Measurements from ENCODE around the gene ZIK1.

The ZIK1 gene

DNA sequence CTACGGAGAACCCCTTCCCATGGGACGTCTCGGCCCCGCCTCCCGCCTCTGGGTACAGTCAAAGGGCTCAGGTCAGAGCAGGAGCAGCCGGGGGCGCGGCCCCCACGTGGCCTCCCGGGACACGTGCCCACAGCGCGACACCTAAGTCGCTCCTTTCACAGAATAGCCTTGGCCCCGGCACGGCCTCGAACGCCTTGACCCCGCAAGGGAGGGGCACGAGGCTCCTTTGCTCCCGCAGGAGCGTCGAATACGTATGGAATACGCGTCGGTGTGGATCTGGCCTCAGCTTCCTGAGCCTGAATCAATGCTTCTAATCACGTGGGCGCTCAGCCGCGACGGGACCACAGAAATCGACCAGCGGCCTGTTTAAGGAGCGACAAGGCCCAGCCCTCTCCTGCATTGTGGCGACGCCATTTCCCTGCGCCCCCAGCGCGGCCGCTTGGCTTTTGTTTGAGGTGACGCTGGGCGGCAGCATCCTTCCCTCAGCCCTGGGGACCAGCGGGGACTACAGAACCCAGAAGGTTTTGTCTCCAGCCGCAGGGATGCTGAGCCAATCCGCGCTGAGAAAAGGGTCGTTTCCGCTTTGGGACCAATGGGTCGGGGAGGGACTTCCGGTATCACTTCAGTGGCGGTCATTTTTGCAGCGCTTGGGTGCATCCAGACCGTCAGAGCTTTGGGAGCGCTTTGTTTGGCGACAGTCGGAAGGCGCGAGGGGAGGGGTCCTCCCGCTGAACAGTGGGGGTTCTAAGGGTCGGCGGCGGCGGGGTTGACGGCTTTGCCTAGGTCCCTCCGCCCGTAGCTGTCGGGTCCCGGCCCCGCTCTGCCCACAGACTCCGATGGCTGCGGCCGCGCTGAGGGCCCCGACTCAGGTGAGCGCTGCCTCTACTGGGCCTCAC is at the start of gene ZIK1:
Gene ZIK1, plus strand, starts transcription at position 625 of the 896 bp plus-strand sequence. Its CDS starts 212 bp downstream, at position 837.
- H3K36me3 ChIP-seq (ENCODE audit: control insufficient read depth, insufficient read depth, low read length): peaks cover 11% of the 10 kb centered on the region
- no peak within 1 kb of the TSS for H3K27ac ChIP-seq (ENCODE audit: low read depth, low read length)
- H3K4me1 ChIP-seq (ENCODE audit: control insufficient read depth, insufficient read depth, low read length): peaks cover 6% of the 10 kb centered on the region

DNA sequence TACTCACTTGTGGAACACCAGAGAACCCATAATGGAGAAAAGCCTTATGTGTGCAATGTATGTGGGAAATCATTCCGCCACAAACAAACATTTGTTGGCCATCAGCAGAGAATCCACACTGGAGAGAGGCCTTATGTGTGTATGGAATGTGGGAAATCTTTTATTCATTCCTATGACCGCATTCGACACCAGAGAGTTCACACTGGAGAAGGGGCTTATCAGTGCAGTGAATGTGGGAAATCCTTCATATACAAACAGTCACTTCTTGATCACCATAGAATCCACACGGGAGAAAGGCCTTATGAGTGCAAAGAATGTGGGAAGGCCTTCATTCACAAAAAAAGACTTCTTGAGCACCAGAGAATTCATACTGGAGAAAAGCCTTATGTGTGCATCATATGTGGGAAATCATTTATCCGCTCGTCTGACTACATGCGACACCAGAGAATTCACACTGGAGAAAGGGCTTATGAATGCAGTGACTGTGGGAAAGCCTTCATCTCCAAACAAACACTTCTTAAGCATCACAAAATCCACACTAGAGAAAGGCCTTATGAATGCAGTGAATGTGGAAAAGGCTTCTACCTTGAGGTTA is 45.9 kb upstream of the ZIK1 start:
- no peaks in the 10 kb centered on the region for H3K27me3 ChIP-seq (ENCODE audit: control insufficient read depth, insufficient read depth, low read length)
- peak overlapping the region; percentile 16 for H3K4me3 ChIP-seq (ENCODE audit: low read length)

More for the DNA sequence above, at the start of gene ZIK1:
- Histone ChIP-seq H3K27me3 (ENCODE audit: control insufficient read depth, insufficient read depth, low read length) (no peaks in the 10 kb centered on the region), H3K4me3 (ENCODE audit: low read length) (peak within 1 kb of the TSS; percentile 63), H3K9ac (ENCODE audit: low read length) (no peak within 1 kb of the TSS)

DNA sequence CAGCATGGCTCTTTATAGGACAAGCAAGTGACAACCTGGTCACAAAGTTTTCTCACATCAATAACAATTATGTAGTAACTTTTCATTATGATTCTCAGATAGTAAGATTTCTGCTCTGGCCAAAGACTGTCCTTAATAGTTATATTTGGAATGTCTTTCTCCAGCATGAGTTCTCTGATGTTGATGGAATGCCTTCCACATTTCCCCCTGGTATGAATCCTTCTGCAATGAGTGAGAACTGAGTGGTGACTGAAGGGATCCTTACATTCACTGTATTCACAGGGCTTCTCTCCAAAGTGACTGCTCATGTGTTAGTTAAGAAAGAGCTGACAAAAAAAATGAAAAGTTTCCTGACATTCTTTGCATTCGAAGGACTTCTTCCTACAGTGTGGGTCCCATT is 37.4 kb upstream of the ZIK1 start:
- no peak overlapping the region for H3K27ac ChIP-seq (ENCODE audit: low read depth, low read length)
- no peaks in the 10 kb centered on the region for H3K27me3 ChIP-seq (ENCODE audit: control insufficient read depth, insufficient read depth, low read length)
- peaks cover 62% of the 10 kb centered on the region for H3K36me3 ChIP-seq (ENCODE audit: control insufficient read depth, insufficient read depth, low read length)
- H3K4me1 ChIP-seq (ENCODE audit: control insufficient read depth, insufficient read depth, low read length): no peaks in the 10 kb centered on the region
- H3K9ac ChIP-seq (ENCODE audit: low read length): no peak overlapping the region
- H3K4me3 ChIP-seq (ENCODE audit: low read length): no peak overlapping the region

More for the DNA sequence above, 45.9 kb upstream of the ZIK1 start:
- Histone ChIP-seq H3K9ac (ENCODE audit: low read length) (no peak overlapping the region), H3K27ac (ENCODE audit: low read depth, low read length) (no peak overlapping the region), H3K4me1 (ENCODE audit: control insufficient read depth, insufficient read depth, low read length) (no peaks in the 10 kb centered on the region), H3K36me3 (ENCODE audit: control insufficient read depth, insufficient read depth, low read length) (peaks cover 60% of the 10 kb centered on the region)

DNA sequence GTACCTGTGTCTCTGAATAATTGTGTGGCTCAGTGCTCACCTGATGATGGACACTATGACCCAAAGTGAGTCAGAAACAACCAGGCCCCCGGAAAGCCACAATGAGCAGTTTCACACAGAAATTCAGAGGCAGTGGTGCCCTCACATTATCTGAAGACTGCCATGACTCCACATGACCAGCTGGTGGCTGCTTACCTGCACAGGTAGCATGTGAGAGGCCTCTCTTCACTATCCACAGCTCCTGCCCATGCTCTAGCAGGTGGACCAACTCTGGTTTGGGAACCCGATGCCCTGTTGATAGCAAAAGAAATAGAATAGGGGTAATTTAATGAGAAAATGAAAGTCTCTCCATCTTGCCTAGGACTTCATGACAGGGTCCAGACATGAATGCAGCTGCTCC is 31.5 kb upstream of the ZIK1 start:
- Histone ChIP-seq H3K9ac (ENCODE audit: low read length) (no peak overlapping the region), H3K4me1 (ENCODE audit: control insufficient read depth, insufficient read depth, low read length) (no peaks in the 10 kb centered on the region), H3K36me3 (ENCODE audit: control insufficient read depth, insufficient read depth, low read length) (peaks cover 59% of the 10 kb centered on the region), H3K27me3 (ENCODE audit: control insufficient read depth, insufficient read depth, low read length) (no peaks in the 10 kb centered on the region), H3K4me3 (ENCODE audit: low read length) (no peak overlapping the region), H3K27ac (ENCODE audit: low read depth, low read length) (no peak overlapping the region)

DNA sequence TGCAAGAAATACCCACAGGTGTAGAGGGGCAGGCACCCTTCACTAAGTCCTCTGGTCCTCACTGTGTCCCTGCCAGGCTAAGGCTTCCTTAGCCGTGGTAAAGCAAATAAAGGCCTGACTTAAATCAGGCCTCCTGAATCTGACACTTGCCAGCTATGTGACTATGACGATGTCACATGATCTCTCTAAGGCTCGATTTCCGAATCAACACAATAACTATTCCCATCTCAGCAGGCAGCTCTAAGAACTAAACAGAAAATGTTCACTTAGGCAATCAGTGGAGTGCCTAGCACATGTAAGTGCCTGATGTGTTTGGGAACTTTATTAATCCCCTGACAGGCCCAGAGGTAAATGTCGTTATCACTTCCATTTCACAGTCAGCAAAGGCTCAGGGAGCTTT is 26.3 kb upstream of the ZIK1 start:
- no peaks in the 10 kb centered on the region for H3K27me3 ChIP-seq (ENCODE audit: control insufficient read depth, insufficient read depth, low read length)
- no peak overlapping the region for H3K27ac ChIP-seq (ENCODE audit: low read depth, low read length)
- peak overlapping the region; percentile 95 for H3K4me3 ChIP-seq (ENCODE audit: low read length)
- peaks cover 26% of the 10 kb centered on the region for H3K36me3 ChIP-seq (ENCODE audit: control insufficient read depth, insufficient read depth, low read length)
- no peak overlapping the region for H3K9ac ChIP-seq (ENCODE audit: low read length)
- peaks cover 8% of the 10 kb centered on the region for H3K4me1 ChIP-seq (ENCODE audit: control insufficient read depth, insufficient read depth, low read length)

DNA sequence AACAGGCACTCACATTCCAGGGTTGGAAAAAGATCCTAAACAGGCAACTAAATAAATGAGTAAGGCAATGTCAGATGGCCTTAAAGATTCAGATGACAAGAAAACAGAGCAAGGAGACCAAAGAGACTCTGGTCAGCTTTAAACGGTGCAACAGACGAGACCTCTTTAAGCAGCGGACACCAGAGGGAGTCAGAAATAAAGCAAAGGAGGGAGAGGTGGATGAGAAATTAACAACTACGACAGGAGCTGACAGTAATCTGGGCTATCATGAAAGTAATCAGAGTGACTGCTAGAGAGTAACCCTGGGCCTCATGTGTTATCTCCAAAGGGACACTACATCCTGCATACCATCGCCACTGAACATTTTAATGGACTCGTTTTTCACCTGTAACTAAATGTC is 25.4 kb upstream of the ZIK1 start:
- Histone ChIP-seq H3K9ac (ENCODE audit: low read length) (no peak overlapping the region), H3K4me3 (ENCODE audit: low read length) (peak overlapping the region; percentile 95), H3K27ac (ENCODE audit: low read depth, low read length) (no peak overlapping the region), H3K36me3 (ENCODE audit: control insufficient read depth, insufficient read depth, low read length) (peaks cover 20% of the 10 kb centered on the region), H3K4me1 (ENCODE audit: control insufficient read depth, insufficient read depth, low read length) (peaks cover 8% of the 10 kb centered on the region), H3K27me3 (ENCODE audit: control insufficient read depth, insufficient read depth, low read length) (no peaks in the 10 kb centered on the region)

DNA sequence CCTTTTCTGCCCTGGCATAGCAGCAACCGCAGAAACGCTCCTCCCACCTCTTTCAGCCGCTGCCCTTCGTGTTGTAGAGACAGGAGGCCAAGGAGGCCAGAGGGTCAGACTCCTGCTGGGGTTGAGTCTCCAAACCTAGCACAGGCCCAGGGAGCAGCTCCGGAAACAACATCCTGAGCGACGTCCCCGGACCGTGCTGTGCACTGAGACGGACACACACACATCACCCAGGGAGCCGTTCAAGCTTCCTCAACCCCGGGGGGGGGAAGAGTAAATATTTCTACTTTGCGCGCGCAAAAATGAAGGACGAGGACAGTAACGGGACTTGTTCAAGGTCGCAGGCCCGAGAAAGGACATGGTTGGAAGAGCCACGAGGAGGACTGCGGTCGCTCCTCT is 24.9 kb upstream of the ZIK1 start:
- H3K27me3 ChIP-seq (ENCODE audit: control insufficient read depth, insufficient read depth, low read length): no peaks in the 10 kb centered on the region
- peak overlapping the region; percentile 85 for H3K9ac ChIP-seq (ENCODE audit: low read length)
- peaks cover 8% of the 10 kb centered on the region for H3K4me1 ChIP-seq (ENCODE audit: control insufficient read depth, insufficient read depth, low read length)
- H3K4me3 ChIP-seq (ENCODE audit: low read length): peak overlapping the region; percentile 95
- no peak overlapping the region for H3K27ac ChIP-seq (ENCODE audit: low read depth, low read length)
- peaks cover 16% of the 10 kb centered on the region for H3K36me3 ChIP-seq (ENCODE audit: control insufficient read depth, insufficient read depth, low read length)

DNA sequence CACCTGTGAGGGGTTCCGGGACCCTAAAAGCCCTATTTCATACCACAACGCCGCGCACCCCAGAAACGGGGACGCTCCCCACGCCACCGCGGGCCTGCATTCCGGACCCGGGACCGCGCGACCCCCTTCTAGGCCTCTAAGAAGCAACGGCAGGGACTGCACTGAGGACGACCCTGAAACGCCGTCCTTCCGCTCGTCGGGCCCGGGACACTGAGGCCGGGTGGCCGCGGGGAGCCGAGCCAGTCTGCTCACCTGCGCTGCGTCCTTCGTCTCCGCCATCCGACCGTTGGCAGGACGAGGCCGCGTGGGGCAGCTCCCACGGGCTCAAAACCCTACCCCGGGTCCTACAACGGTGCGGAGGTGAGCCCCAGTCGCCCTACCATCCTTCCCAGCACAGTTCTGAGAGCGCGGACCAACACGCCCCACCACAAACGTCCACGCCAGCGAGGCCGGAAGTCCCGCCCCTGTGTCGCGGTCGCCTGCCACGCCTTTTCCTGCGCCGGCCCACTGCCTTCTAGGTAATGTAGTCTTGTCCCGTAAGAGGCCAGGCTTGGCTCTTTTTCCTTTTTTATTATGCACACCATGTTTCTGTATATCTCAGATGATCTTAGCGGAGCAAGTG is 24.4 kb upstream of the ZIK1 start, which contains the start of gene ZNF550:
Gene ZNF550, minus strand, starts transcription at position 460 of the 622 bp plus-strand sequence. Its CDS starts 181 bp downstream, at position 279.
- no peaks in the 10 kb centered on the region for H3K27me3 ChIP-seq (ENCODE audit: control insufficient read depth, insufficient read depth, low read length)
- H3K4me3 ChIP-seq (ENCODE audit: low read length): peak within 1 kb of the TSS; percentile 95
- peaks cover 10% of the 10 kb centered on the region for H3K36me3 ChIP-seq (ENCODE audit: control insufficient read depth, insufficient read depth, low read length)
- peak within 1 kb of the TSS; percentile 67 for H3K27ac ChIP-seq (ENCODE audit: low read depth, low read length)
- H3K4me1 ChIP-seq (ENCODE audit: control insufficient read depth, insufficient read depth, low read length): peaks cover 8% of the 10 kb centered on the region
- peak within 1 kb of the TSS; percentile 85 for H3K9ac ChIP-seq (ENCODE audit: low read length)

DNA sequence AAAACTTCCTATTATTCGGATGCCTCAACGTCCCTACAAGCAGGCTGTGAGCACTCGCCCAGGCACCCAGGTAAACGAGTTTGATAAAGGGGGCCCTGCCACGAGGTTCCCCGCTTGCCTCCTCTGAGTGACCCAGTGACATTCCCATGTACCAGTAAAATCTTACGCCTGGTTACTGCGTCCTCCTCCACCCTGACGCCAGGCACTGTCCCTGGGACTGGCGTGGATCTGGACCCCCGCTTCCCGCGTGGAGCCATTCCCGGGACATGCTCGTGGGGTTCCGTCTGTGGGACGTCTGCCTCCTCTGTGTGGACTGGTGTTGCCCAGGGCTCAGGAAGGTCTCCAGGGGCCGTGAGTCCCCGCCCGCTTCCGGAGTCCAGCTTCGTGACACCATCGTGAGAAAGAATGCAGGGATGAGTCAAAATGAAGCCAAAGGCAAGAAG is 23.9 kb upstream of the ZIK1 start:
- Histone ChIP-seq H3K36me3 (ENCODE audit: control insufficient read depth, insufficient read depth, low read length) (peaks cover 6% of the 10 kb centered on the region), H3K4me3 (ENCODE audit: low read length) (peak overlapping the region; percentile 95), H3K27ac (ENCODE audit: low read depth, low read length) (peak overlapping the region; percentile 67), H3K9ac (ENCODE audit: low read length) (peak overlapping the region; percentile 85), H3K27me3 (ENCODE audit: control insufficient read depth, insufficient read depth, low read length) (no peaks in the 10 kb centered on the region), H3K4me1 (ENCODE audit: control insufficient read depth, insufficient read depth, low read length) (peaks cover 8% of the 10 kb centered on the region)

DNA sequence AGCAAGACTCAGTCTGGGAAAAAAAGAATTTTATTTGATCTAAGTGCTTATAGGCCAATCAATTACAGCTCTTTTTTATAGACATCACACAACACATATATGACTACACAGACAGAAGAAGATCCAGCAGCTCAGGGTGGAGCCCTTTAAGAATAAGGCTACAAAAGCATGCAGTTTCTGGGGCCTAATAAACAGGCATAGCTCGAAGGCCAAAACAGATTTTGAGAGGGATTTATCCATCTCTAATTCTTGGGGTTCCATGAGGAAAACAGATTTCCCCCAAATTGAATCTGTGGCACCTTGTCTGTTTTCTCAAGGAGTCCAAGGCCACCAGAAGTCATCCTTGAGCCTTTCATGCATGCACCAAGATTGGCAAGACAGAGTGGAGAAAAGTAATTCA is 20.4 kb upstream of the ZIK1 start:
- H3K27ac ChIP-seq (ENCODE audit: low read depth, low read length): no peak overlapping the region
- peaks cover 2% of the 10 kb centered on the region for H3K36me3 ChIP-seq (ENCODE audit: control insufficient read depth, insufficient read depth, low read length)
- H3K9ac ChIP-seq (ENCODE audit: low read length): no peak overlapping the region
- H3K4me3 ChIP-seq (ENCODE audit: low read length): no peak overlapping the region
- no peaks in the 10 kb centered on the region for H3K27me3 ChIP-seq (ENCODE audit: control insufficient read depth, insufficient read depth, low read length)
- H3K4me1 ChIP-seq (ENCODE audit: control insufficient read depth, insufficient read depth, low read length): peaks cover 4% of the 10 kb centered on the region

DNA sequence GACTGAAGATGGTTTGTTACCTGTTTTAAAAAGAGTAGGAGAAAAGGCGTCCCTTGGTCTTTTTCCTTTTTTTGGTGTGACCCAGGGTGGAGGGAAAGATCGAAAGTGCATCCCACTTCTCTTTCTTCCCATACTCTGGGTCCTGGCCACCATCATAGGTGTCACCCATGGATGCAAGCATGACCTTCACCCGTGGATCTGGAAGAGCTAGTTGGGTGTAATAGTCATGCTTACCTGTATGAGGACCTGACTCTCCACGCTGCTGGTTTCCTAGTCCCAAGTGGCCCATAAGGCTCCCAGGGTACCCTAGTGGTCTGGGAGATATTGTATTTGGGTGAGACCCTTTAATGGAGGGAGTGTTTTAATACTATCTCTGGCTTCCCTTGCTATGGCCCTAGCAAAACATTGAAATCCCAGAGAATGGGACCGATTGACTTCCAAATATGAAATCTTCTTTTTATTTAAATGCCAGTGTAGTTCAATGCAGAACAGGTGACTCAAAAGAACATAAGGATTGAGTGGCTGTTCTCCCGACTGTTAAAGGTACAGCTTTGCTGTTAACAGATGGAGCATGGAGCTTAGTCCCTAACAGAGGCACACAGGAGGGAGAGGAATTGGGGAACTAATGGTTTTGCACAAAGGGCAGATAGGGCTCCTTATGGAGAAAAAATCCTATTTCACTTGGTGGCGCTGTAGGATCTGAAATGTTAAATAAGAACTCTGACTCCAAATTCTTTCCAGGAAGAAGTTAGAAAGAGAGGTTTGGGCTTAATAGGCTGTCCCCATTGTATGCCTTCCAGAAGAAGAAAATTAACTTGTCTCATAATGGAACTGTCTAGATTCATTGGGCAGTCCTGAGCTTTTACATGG is 17.3 kb upstream of the ZIK1 start:
- H3K4me3 ChIP-seq (ENCODE audit: low read length): no peak overlapping the region
- H3K4me1 ChIP-seq (ENCODE audit: control insufficient read depth, insufficient read depth, low read length): no peaks in the 10 kb centered on the region
- H3K27ac ChIP-seq (ENCODE audit: low read depth, low read length): no peak overlapping the region
- H3K36me3 ChIP-seq (ENCODE audit: control insufficient read depth, insufficient read depth, low read length): peaks cover 6% of the 10 kb centered on the region
- H3K9ac ChIP-seq (ENCODE audit: low read length): no peak overlapping the region
- no peaks in the 10 kb centered on the region for H3K27me3 ChIP-seq (ENCODE audit: control insufficient read depth, insufficient read depth, low read length)

Measured in rectal smooth muscle tissue (tissue), 1 donor.